WI38 (cell line): ENCODE data around the gene CTDSPL.

Source experiments
- H3K4me3 ChIP-seq: 2 replicates; pipeline ENCODE4 v1.5.1; 2011; ENCODE audit warnings: low read depth, mild to moderate bottlenecking, control low read depth, low read length
- CTCF ChIP-seq: IDR thresholded peaks from 2 replicates; pipeline ENCODE4 v1.5.1; 2012; ENCODE audit warnings: low read depth, mild to moderate bottlenecking, control low read depth, low read length

The CTDSPL gene

GRCh38 chr3:37862903-37863815 lies 1.5 kb downstream of the CTDSPL start:
- no peak for TF ChIP-seq CTCF
- peak overlapping the region; percentile 71 for H3K4me3 ChIP-seq

- H3K4me3 ChIP-seq = no peak overlapping the region
- no peak for TF ChIP-seq CTCF
Measured at GRCh38 chr3:37863949-37864822, 2.5 kb downstream of the CTDSPL start.

GRCh38 chr3:37864904-37865303 lies 3.2 kb downstream of the CTDSPL start:
- no peak for TF ChIP-seq CTCF
- H3K4me3 ChIP-seq = no peak overlapping the region

GRCh38 chr3:37867144-37867543 lies 5.5 kb downstream of the CTDSPL start:
- TF ChIP-seq CTCF = no peak

GRCh38 chr3:37871858-37872257 lies 10.2 kb downstream of the CTDSPL start:
- no peak for TF ChIP-seq CTCF
- H3K4me3 ChIP-seq = no peak overlapping the region

More at GRCh38 chr3:37867144-37867543, 5.5 kb downstream of the CTDSPL start:
- no peak overlapping the region for H3K4me3 ChIP-seq

GRCh38 chr3:37872413-37873160 lies 10.9 kb downstream of the CTDSPL start:
- no peak for TF ChIP-seq CTCF
- no peak overlapping the region for H3K4me3 ChIP-seq
